A673 (cell line): ENCODE data around the gene C14orf132.

Experiments
- CTCF ChIP-seq: fragments of 300-800, 200-600 bp; sonication (generic); conservative IDR thresholded peaks from 2 replicates; pipeline ENCODE4 v1.5.1; 2017; ENCODE audit warnings: low read depth, mild to moderate bottlenecking, antibody characterized with exemption, low read length, moderate library complexity, mixed read lengths
- EZH2 ChIP-seq: fragments of 200-600 bp; sonication (generic); IDR thresholded peaks from 2 replicates; pipeline ENCODE4 v1.6.1; 2017; ENCODE audit warnings: borderline replicate concordance, low read depth, mild to moderate bottlenecking, mixed read lengths, antibody characterized with exemption, low read length; ENCODE audit not compliant: poor library complexity, severe bottlenecking

GRCh38 chr14:96085369-96085768 is 46.2 kb downstream of the C14orf132 start:
- TF ChIP-seq CTCF (no peak), EZH2 (no peak)
